ENCODE data around the gene ANGPTL3. TPM values are rescaled to one million over a fixed set of nuclear protein-coding genes. Genes with fewer than 3 reads are reported as not detected.
"Not testable (repeated sequence)": the region's sequence is repeated elsewhere in the genome, so short reads cannot be mapped to it uniquely, and the experiment has no call there.

ANGPTL3 gene
- total RNA-seq, 2 experiments from 2014 or later: not detected

- ChIA-PET POLR2A (no interaction called here), CTCF (interaction anchor here (0.6 kb wide), 1 partner anchor 20 kb away, joined by 3 read pairs; no protein-coding TSS in a partner anchor)
- Mint-ChIP-seq H3K36me3 (ENCODE audit: low read depth) (no peaks in the 10 kb centered on the region), H3K27ac (no peak overlapping the region), H3K4me3 (no peak overlapping the region), H3K27me3 (no peaks in the 10 kb centered on the region), H3K4me1 (ENCODE audit: low read depth) (no peaks in the 10 kb centered on the region), H3K9me3 (no peaks in the 10 kb centered on the region)
- intact Hi-C loops (cut with DNase I, micrococcal nuclease): no loop called here
- TF ChIP-seq CTCF (IDR thresholded peaks at IDR 0.05): no peak
- H3K36me3 ChIP-seq (ENCODE audit: insufficient read depth, low read length): no peaks in the 10 kb centered on the region
- no peak for ATAC-seq (ENCODE audit: poor library complexity)
- no peaks in the 10 kb centered on the region for H3K27me3 ChIP-seq (ENCODE audit: control insufficient read depth in 1 of 2, insufficient read depth in 2 of 2, low read length in 2 of 2)
- H3K27ac ChIP-seq (ENCODE audit: low read depth in 1 of 2, low read length in 2 of 2): no peak overlapping the region
- no peak for DNase-seq
- H3K4me3 ChIP-seq (ENCODE audit: low read length): no peak overlapping the region
- no peaks in the 10 kb centered on the region for H3K4me1 ChIP-seq (ENCODE audit: insufficient read depth, low read length)
- H3K9me3 ChIP-seq (ENCODE audit: control insufficient read depth in 1 of 2, insufficient read depth in 1 of 2, low read length in 2 of 2): no peaks in the 10 kb centered on the region
Observed at GRCh38 chr1:62599044-62599443, 1.7 kb downstream of the ANGPTL3 start.

- no peaks in the 10 kb centered on the region for H3K4me1 Mint-ChIP-seq (ENCODE audit: low read depth)
- H3K27ac Mint-ChIP-seq: no peak overlapping the region
- H3K9me3 Mint-ChIP-seq: no peaks in the 10 kb centered on the region
- no peaks in the 10 kb centered on the region for H3K4me1 ChIP-seq (ENCODE audit: insufficient read depth, low read length)
- no peak for TF ChIP-seq CTCF (IDR thresholded peaks at IDR 0.05)
- ChIA-PET POLR2A (no interaction called here), CTCF (no interaction called here)
- no peaks in the 10 kb centered on the region for H3K27me3 ChIP-seq (ENCODE audit: control insufficient read depth in 1 of 2, insufficient read depth in 2 of 2, low read length in 2 of 2)
- H3K36me3 ChIP-seq (ENCODE audit: insufficient read depth, low read length): no peaks in the 10 kb centered on the region
- intact Hi-C loops (cut with DNase I, micrococcal nuclease): no loop called here
- H3K4me3 ChIP-seq (ENCODE audit: low read length): no peak overlapping the region
- H3K27me3 Mint-ChIP-seq: no peaks in the 10 kb centered on the region
- no peaks in the 10 kb centered on the region for H3K36me3 Mint-ChIP-seq (ENCODE audit: low read depth)
- H3K4me3 Mint-ChIP-seq: no peak overlapping the region
- no peak for ATAC-seq (ENCODE audit: poor library complexity)
- no peak overlapping the region for H3K27ac ChIP-seq (ENCODE audit: low read depth in 1 of 2, low read length in 2 of 2)
- H3K9me3 ChIP-seq (ENCODE audit: control insufficient read depth in 1 of 2, insufficient read depth in 1 of 2, low read length in 2 of 2): no peaks in the 10 kb centered on the region
- no peak for DNase-seq
Observed at GRCh38 chr1:62601457-62601856, 4.1 kb downstream of the ANGPTL3 start.

GRCh38 chr1:62608905-62609304 is 11.6 kb downstream of the ANGPTL3 start:
- POLR2A ChIA-PET: no interaction called here
- CTCF ChIA-PET: no interaction called here
- no peak for TF ChIP-seq CTCF (IDR thresholded peaks at IDR 0.05)
- Histone ChIP-seq H3K4me1 (ENCODE audit: insufficient read depth, low read length) (no peaks in the 10 kb centered on the region), H3K27me3 (ENCODE audit: control insufficient read depth in 1 of 2, insufficient read depth in 2 of 2, low read length in 2 of 2) (no peaks in the 10 kb centered on the region), H3K9me3 (ENCODE audit: control insufficient read depth in 1 of 2, insufficient read depth in 1 of 2, low read length in 2 of 2) (no peaks in the 10 kb centered on the region), H3K36me3 (ENCODE audit: insufficient read depth, low read length) (no peaks in the 10 kb centered on the region), H3K27ac (ENCODE audit: low read depth in 1 of 2, low read length in 2 of 2) (no peak overlapping the region), H3K4me3 (ENCODE audit: low read length) (no peak overlapping the region)
- H3K36me3 Mint-ChIP-seq (ENCODE audit: low read depth): peaks cover 5% of the 10 kb centered on the region
- no peak for DNase-seq
- H3K9me3 Mint-ChIP-seq: no peaks in the 10 kb centered on the region
- no peak overlapping the region for H3K4me3 Mint-ChIP-seq
- no peaks in the 10 kb centered on the region for H3K27me3 Mint-ChIP-seq
- intact Hi-C loops (cut with DNase I, micrococcal nuclease): no loop called here
- no peak for ATAC-seq (ENCODE audit: poor library complexity)
- no peaks in the 10 kb centered on the region for H3K4me1 Mint-ChIP-seq (ENCODE audit: low read depth)
- no peak overlapping the region for H3K27ac Mint-ChIP-seq

- H3K9me3 Mint-ChIP-seq; H3K4me1 ChIP-seq (ENCODE audit: insufficient read depth, low read length); H3K27me3 Mint-ChIP-seq; POLR2A ChIA-PET; H3K27ac Mint-ChIP-seq; H3K4me3 Mint-ChIP-seq; H3K4me1 Mint-ChIP-seq (ENCODE audit: low read depth); H3K27me3 ChIP-seq (ENCODE audit: control insufficient read depth in 1 of 2, insufficient read depth in 2 of 2, low read length in 2 of 2); CTCF ChIA-PET; H3K27ac ChIP-seq (ENCODE audit: low read depth in 1 of 2, low read length in 2 of 2); DNase-seq; intact Hi-C loops (cut with DNase I, micrococcal nuclease); H3K9me3 ChIP-seq (ENCODE audit: control insufficient read depth in 1 of 2, insufficient read depth in 1 of 2, low read length in 2 of 2); H3K36me3 Mint-ChIP-seq (ENCODE audit: low read depth); ATAC-seq (ENCODE audit: poor library complexity); H3K36me3 ChIP-seq (ENCODE audit: insufficient read depth, low read length); H3K4me3 ChIP-seq (ENCODE audit: low read length): not testable (repeated sequence)
Observed at GRCh38 chr1:62610588-62610987, 13.3 kb downstream of the ANGPTL3 start.
